ENCODE measurements around the gene ZMYND11.
"Not testable (repeated sequence)": the region's sequence is repeated elsewhere in the genome, so short reads cannot be mapped to it uniquely, and the experiment has no call there.

Gene ZMYND11

DNA sequence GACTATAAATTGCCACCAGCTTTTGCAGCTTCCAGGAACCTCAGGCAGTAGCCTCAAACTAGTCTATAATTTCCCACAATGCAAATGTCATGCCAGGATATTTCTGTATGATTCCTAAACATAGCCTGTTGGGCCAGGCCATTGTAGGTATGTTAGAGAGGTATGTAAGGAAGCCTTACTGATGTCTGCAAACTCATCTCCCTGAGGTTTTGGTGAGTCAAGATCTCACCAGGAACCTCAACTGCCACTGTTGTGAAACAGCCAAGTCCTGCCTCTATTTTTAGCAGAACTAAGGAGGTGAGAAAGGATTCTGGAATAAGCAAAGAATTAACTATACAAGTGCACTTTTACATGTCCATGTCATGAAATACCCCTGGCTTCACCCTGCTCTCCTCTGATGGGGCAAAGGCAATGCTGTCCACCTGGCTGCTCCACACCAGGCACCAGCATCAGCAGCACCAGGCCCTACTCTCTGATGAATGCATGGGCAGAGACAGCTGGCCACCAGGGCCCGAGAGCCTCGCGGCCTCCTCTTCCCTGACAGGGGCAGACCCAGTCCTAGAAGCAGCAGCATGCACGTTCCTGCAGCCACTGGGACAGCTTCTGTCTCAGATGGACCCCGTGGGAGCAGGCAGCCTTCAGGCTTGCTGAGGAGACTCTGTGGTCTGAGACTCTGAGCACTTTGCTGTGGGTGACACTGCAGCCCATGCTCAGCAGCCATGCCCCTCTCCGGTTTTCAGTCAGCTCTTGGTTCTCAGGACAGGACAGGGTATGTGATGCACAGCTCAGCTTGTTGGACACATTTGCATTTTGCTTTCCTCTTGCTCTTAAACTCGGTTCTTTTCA, 147.3 kb downstream of the ZMYND11 start:
- no peak for DNase-seq (ENCODE audit: low read depth)

DNA sequence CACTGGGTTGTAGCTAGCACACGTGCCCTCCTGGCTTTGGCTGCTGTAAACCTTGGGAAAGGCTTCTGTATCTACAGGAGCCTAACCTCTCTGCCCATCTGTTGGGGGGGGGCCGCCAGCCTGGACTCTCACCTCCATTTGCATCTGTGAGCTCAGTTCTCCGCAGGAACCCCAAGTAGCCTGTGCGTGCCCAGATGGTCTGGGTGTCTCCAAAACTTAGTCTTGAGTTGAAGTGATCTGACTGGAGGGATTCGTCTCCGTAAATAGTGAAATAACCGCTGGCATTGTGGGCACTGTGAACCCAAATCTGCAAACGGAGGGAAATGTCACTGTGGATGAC, 147.9 kb downstream of the ZMYND11 start:
- no peak for DNase-seq (ENCODE audit: low read depth)

DNA sequence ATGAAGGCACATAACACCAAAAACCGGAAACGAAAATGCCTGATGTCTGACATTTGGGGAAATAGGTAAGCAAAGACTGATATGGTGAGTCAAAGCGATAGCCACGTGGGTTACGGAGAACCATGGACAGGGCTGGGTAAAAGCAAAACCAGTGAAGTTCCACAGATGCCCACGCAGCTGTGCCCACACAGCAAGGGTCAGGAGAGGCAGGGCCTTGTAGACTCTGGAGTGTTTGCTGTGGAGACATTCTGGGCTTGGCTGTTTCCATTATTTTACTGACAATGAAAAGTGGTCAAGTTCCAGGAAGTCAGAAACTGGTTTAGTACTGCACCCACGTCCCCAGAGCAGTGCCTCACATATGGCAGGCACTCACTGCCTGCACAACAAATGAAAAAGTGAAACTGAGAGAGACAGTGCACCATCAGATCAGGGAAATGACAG, 148.7 kb downstream of the ZMYND11 start:
- no peak for DNase-seq (ENCODE audit: low read depth)

- DNase-seq (ENCODE audit: low read depth) = no peak
Measured at GRCh38 chr10:285216-285615, 150.0 kb downstream of the ZMYND11 start.

- DNase-seq (ENCODE audit: low read depth) = no peak
Measured at GRCh38 chr10:287026-287709, 151.9 kb downstream of the ZMYND11 start.

DNA sequence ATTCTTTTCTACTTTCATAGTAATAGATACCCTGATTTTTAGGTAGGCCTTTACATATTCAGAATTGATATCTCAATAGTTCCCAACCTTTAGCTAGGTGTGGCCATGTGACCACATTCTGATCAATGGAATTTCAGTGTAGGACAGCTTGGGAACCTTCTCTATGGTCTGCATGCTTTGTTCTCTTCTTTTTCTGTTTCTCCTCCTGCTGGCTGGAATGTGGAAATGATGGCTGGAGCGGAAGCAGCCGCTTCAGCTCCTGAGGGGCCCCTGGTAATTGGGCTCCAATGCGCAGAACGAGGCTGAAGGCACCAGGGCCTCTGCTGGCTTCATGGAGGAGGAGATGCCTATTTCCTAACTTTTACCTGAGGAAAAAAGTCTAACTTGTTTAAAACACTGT, 152.6 kb downstream of the ZMYND11 start:
- DNase-seq (ENCODE audit: low read depth) = no peak

DNA sequence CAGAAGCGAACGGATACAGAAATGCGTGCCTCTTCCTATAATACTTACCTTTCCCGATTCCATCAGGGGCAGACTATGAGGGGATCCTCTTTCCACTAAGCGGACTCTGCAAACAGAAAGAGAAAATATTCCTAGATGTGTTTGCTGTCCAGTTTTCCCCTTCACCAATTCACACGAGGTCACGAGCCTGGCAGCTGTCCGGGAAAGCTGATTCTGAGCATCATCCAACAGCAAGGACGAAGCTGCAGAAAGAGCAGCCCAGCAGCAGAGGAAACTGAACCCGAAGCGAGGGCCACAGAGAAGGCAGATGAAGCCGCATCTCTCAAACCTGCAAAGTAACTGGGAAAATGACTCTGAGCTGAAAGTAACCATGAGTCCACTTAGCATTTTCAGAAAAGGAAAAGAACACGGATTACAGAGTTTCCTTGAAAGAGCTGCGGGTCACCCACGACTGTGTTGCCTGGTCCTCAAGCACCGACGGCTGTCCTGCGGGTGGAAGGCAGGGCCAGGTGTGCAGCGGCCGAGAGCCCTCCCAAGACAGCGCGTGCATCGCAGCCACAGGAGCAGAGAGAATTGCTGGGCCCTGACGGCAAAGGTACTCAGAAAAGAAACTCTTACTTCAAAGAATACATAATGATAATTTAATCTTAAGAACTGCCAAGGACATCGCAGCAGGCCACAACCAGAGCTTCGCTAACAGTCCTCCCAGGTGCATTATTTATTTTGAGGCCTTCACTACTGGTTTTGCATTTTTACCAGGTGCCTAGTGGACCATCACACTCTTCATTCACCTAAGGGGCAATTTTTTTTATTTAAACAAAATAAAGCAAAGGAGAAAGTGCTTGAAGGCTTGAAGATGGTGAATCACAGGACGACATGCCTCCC, 153.3 kb downstream of the ZMYND11 start:
- no peak for DNase-seq (ENCODE audit: low read depth)

GRCh38 chr10:289581-289980, 154.3 kb downstream of the ZMYND11 start:
- DNase-seq (ENCODE audit: low read depth) = no peak

GRCh38 chr10:290026-290725, 154.9 kb downstream of the ZMYND11 start:
- no peak for DNase-seq (ENCODE audit: low read depth)

GRCh38 chr10:293636-294035, 158.4 kb downstream of the ZMYND11 start:
- DNase-seq (ENCODE audit: low read depth) = no peak

- no peak for DNase-seq (ENCODE audit: low read depth)
Measured at GRCh38 chr10:297567-297966, 162.3 kb downstream of the ZMYND11 start.

- no peak for DNase-seq (ENCODE audit: low read depth)
Measured at GRCh38 chr10:298033-298432, 162.8 kb downstream of the ZMYND11 start.

DNA sequence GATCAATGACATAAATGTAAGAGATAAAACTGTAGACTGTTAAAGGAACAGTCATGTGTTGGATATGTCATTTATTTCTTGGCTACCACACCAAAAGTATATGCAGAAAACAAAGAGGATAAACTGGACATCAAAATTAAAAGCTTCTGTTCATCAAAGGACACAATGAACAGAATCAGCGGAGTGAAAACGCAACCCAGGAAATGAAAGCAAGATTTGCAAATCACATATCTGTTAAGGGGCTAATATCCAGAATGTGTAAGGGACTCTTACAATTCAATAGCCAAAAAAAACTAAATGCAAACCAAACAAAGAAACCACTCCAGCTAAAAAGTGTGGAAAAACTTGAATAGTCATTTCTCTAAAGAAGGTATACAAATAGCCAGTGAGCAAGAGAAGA, 164.3 kb downstream of the ZMYND11 start:
- no peak for DNase-seq (ENCODE audit: low read depth)

DNA sequence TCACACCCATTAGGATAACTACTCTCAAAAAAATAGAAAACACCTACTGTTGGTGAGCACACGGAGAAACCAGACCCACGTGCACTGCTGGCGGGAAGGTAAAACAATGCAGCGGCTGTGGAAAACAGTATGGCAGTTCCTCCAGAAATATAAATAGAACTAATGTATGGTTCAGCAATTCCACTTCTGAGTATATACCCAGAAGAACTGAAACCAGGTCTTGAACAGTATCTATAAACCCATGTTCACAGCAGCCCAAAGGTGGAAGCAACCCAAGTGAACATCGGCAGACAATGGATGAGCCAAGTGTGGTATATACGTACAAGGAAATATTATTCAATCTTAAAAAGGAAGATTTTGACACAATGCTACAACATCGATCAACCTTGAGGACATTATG, 164.7 kb downstream of the ZMYND11 start:
- DNase-seq (ENCODE audit: low read depth) = no peak

- DNase-seq (ENCODE audit: low read depth) = not testable (repeated sequence)
Measured at GRCh38 chr10:300580-300979, 165.3 kb downstream of the ZMYND11 start.

- DNase-seq (ENCODE audit: low read depth) = no peak
Measured at GRCh38 chr10:301536-301935, 166.3 kb downstream of the ZMYND11 start.
